ENCODE data around the gene MAP3K6. TPM values are rescaled to one million over a fixed set of nuclear protein-coding genes. Genes with fewer than 3 reads are reported as not detected.

MAP3K6 gene
- polyA plus RNA-seq (2011; rRNA removed) (7.6 TPM in 2 replicates), polyA minus RNA-seq (2011; rRNA and poly(A)+ RNA removed) (9.3 and 13.7 TPM in 2 replicates)

DNA sequence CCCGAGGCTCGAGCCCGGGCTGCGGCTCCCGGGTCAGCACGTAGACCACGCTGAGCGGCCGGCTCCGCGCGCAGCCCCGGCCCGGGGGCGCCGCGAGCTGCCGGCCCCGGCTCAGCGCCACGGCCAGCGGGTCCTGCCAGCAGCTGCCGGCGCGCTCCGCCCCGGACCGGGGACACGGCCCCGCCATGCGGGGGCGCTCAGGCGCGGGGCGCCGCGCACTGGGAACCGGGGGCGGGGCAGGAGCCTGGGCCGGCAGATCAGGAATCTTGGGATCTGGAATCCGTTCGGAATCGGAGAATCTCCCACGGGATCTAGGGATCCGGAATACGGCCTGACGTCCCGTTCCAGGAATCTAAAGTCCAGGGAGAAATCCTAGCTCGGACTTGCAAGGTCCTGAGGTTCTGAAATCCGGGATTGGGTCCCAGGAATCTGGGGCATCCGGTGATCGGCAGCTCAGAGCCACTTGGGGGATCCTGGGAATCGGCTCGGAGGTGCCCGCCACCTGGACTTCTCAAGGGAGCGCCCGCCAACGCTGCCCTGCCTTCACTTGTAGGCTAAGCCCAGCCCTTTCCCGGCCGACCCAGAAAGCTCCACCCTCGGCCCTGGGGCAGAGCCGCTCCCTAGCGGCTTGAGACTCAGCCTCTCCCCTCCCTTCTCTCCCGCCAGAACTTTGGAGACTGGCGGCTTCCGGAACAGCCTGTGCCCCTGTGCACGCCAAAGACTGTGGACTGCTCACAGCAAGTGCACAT, at the start of gene MAP3K6:
Gene MAP3K6, minus strand, starts transcription at position 551 of the 749 bp plus-strand sequence. Its CDS starts 364 bp downstream, at position 187.
- TF ChIP-seq, protein P1, sequence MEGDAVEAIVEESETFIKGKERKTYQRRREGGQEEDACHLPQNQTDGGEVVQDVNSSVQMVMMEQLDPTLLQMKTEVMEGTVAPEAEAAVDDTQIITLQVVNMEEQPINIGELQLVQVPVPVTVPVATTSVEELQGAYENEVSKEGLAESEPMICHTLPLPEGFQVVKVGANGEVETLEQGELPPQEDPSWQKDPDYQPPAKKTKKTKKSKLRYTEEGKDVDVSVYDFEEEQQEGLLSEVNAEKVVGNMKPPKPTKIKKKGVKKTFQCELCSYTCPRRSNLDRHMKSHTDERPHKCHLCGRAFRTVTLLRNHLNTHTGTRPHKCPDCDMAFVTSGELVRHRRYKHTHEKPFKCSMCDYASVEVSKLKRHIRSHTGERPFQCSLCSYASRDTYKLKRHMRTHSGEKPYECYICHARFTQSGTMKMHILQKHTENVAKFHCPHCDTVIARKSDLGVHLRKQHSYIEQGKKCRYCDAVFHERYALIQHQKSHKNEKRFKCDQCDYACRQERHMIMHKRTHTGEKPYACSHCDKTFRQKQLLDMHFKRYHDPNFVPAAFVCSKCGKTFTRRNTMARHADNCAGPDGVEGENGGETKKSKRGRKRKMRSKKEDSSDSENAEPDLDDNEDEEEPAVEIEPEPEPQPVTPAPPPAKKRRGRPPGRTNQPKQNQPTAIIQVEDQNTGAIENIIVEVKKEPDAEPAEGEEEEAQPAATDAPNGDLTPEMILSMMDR (IDR thresholded peaks at IDR 0.05; ENCODE audit: low read depth, low read length), result peak; percentile 35
- ChIA-PET CTCF (interaction anchor here (0.6 to 5.3 kb wide), 16 partner anchors 9 to 1618 kb away, joined by 3 to 75 read pairs (median 6); partner anchors contain the start of genes AHDC1 and CD164L2), POLR2A (interaction anchor here (0.6 to 2.5 kb wide), 9 partner anchors 11 to 255 kb away, joined by 3 to 27 read pairs (median 3); no protein-coding TSS in a partner anchor)
- DNase-seq (ENCODE audit: low read depth, low spot score), result peak; percentile 18
- H3K27ac ChIP-seq (ENCODE audit: low read depth, low read length), result peak within 1 kb of the TSS; percentile 92
- H3K27me3 ChIP-seq (ENCODE audit: control insufficient read depth, insufficient read depth, low read length), result no peaks in the 10 kb centered on the region
- peak within 1 kb of the TSS; percentile 74 for H3K4me3 ChIP-seq (ENCODE audit: low read depth, low read length)
- no peaks in the 10 kb centered on the region; the same call in 1 of the 2 replicates for H3K9me3 ChIP-seq (ENCODE audit: control insufficient read depth, insufficient read depth, low read length)

- no peaks in the 10 kb centered on the region for H3K27me3 ChIP-seq (ENCODE audit: control insufficient read depth, insufficient read depth, low read length)
- no peaks in the 10 kb centered on the region for H3K9me3 ChIP-seq (ENCODE audit: control insufficient read depth, insufficient read depth, low read length)
- TF ChIP-seq, protein P1 (IDR thresholded peaks at IDR 0.05; ENCODE audit: low read depth, low read length), result no peak
- DNase-seq (ENCODE audit: low read depth, low spot score), result no peak
- ChIA-PET CTCF (interaction anchor here (0.8 to 2.0 kb wide), 5 partner anchors 19 to 249 kb away, joined by 3 to 7 read pairs (median 4); no protein-coding TSS in a partner anchor), POLR2A (no interaction called here)
- no peak overlapping the region for H3K4me3 ChIP-seq (ENCODE audit: low read depth, low read length)
- H3K27ac ChIP-seq (ENCODE audit: low read depth, low read length), result no peak overlapping the region
Observed at GRCh38 chr1:27414091-27414490, 47.3 kb upstream of the MAP3K6 start.

GRCh38 chr1:27413004-27413403, 46.2 kb upstream of the MAP3K6 start:
- no peak for DNase-seq (ENCODE audit: low read depth, low spot score)
- H3K4me3 ChIP-seq (ENCODE audit: low read depth, low read length), result no peak overlapping the region
- no peaks in the 10 kb centered on the region for H3K27me3 ChIP-seq (ENCODE audit: control insufficient read depth, insufficient read depth, low read length)
- TF ChIP-seq, protein P1 (IDR thresholded peaks at IDR 0.05; ENCODE audit: low read depth, low read length), result no peak
- no peak overlapping the region for H3K27ac ChIP-seq (ENCODE audit: low read depth, low read length)
- POLR2A ChIA-PET, result no interaction called here
- H3K9me3 ChIP-seq (ENCODE audit: control insufficient read depth, insufficient read depth, low read length), result no peaks in the 10 kb centered on the region
- CTCF ChIA-PET, result interaction anchor here (0.6 to 2.0 kb wide), 7 partner anchors 9 to 250 kb away, joined by 3 to 7 read pairs (median 4); no protein-coding TSS in a partner anchor

GRCh38 chr1:27412502-27412901, 45.7 kb upstream of the MAP3K6 start:
- Histone ChIP-seq H3K27ac (ENCODE audit: low read depth, low read length) (no peak overlapping the region), H3K4me3 (ENCODE audit: low read depth, low read length) (no peak overlapping the region), H3K27me3 (ENCODE audit: control insufficient read depth, insufficient read depth, low read length) (no peaks in the 10 kb centered on the region), H3K9me3 (ENCODE audit: control insufficient read depth, insufficient read depth, low read length) (no peaks in the 10 kb centered on the region)
- POLR2A ChIA-PET, result no interaction called here
- no peak for DNase-seq (ENCODE audit: low read depth, low spot score)
- CTCF ChIA-PET, result interaction anchor here (0.6 to 2.0 kb wide), 3 partner anchors 13 to 112 kb away, joined by 3 to 7 read pairs (median 4); no protein-coding TSS in a partner anchor
- TF ChIP-seq, protein P1 (IDR thresholded peaks at IDR 0.05; ENCODE audit: low read depth, low read length), result no peak

DNA sequence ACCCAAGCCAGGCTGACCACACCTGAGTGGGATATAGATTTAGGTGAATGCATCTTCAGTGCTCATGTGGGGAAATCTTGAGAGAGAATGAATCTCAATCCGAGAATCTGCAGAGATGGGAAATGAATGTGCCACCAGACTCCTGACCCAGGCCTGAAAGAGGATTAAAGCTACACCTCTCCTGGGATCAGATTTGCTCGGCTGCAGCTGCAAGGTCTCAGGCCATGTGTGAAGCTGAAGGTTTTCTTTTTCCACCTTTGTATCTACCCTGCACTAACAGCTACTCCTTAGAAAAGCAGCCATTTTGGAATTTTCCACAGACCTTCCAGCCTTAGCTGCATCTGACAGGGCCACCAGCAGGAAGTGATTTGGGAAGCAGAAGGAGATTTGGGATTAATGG, 43.9 kb upstream of the MAP3K6 start:
- DNase-seq (ENCODE audit: low read depth, low spot score), result no peak
- ChIA-PET POLR2A (no interaction called here), CTCF (interaction anchor here (1.0 to 2.5 kb wide), 3 partner anchors 15 to 198 kb away, joined by 3 to 8 read pairs (median 3); no protein-coding TSS in a partner anchor)
- Histone ChIP-seq H3K27ac (ENCODE audit: low read depth, low read length) (no peak overlapping the region), H3K4me3 (ENCODE audit: low read depth, low read length) (no peak overlapping the region), H3K9me3 (ENCODE audit: control insufficient read depth, insufficient read depth, low read length) (no peaks in the 10 kb centered on the region), H3K27me3 (ENCODE audit: control insufficient read depth, insufficient read depth, low read length) (no peaks in the 10 kb centered on the region)
- TF ChIP-seq, protein P1 (IDR thresholded peaks at IDR 0.05; ENCODE audit: low read depth, low read length), result no peak
